ENCODE results near the gene PSME3.
A peak's percentile ranks its signal among the peaks of the same experiment; 100 is the strongest.

Gene PSME3

GRCh38 chr17:42818379-42818778 is 14.8 kb upstream of the PSME3 start:
- no peak for DNase-seq

DNA sequence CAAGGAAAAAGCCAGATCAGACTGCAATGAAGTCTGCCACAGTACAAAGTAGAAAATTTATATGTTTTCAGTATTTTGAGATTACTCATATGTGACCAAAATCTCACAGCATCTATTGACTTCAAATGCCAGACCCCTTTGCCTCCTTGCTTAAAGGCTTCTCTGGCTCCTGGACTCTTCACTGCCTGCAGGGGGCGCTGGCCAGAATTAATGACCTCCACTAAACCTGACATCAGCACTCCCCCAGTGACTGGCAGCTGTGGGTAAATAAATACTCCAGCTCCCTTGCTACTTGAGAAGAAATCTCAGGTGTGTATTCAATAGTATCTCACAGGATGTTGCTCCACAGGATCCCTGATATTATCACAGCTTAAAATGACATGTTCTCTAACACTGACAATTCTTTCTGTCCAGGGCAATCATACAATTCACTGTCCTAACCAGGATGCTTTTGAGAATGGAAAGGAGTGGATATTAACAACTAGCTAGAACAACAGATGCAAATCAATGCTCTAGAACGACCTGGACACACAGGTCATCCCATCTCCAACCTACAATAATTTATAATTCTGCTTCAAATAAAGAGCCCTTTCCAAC is 13.2 kb upstream of the PSME3 start:
- DNase-seq, result peak in 3 of 4 experiments; percentile 17 to 36 (median 24)

DNA sequence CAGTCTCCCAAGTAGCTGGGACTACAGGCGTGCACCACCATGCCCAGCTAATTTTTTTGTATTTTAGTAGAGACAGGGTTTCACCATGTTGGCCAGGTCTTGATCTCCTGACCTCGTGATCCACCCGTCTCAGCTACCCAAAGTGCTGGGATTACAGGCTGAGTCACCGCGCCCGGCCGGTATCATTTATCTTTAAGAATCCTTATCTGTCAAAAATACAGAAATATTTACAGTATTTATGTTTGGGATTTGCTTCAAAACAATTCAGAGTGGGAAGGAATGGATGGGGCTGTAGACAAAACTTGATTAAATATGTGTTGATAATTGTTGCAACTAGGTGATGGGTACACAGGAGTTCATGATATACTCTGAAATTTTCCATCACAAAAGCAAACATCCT is 12.0 kb upstream of the PSME3 start:
- DNase-seq, result no peak

GRCh38 chr17:42827472-42827871 is 5.7 kb upstream of the PSME3 start:
- no peak for DNase-seq

GRCh38 chr17:42830971-42831370 is 2.2 kb upstream of the PSME3 start:
- no peak for DNase-seq

DNA sequence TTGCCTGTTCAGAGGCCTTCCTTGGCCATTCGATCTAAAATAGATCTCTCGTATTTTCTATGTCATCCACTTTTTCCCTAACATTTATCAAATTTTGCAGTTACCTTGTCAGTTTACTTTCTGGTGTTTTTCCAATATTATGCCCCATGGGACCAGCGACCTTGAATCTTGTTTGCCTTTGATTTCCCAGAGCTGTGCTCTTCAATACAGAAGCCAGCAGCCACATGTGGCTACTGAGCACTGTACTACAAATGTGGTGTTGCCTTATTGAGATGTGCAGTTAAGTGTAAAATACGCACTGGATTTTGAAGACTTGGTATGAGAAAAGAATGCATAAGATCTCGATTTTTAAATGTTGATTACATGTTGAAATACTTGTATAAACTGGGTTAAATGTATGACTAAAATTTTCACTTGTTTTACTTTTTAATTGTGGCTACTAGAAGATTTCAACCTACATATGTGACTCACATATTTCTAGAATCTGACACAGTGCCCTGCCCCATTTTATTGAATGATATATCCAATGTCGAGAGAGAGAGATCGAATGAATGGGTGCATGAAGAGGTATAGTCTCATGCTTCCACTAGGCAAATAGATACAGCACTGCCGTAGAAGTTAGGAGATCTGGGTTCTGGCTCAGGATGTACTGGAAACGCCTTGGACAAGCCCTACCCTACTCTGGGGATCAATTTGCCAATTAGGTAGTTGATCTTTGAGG is 824 bp upstream of the PSME3 start:
- DNase-seq, result no peak

DNA sequence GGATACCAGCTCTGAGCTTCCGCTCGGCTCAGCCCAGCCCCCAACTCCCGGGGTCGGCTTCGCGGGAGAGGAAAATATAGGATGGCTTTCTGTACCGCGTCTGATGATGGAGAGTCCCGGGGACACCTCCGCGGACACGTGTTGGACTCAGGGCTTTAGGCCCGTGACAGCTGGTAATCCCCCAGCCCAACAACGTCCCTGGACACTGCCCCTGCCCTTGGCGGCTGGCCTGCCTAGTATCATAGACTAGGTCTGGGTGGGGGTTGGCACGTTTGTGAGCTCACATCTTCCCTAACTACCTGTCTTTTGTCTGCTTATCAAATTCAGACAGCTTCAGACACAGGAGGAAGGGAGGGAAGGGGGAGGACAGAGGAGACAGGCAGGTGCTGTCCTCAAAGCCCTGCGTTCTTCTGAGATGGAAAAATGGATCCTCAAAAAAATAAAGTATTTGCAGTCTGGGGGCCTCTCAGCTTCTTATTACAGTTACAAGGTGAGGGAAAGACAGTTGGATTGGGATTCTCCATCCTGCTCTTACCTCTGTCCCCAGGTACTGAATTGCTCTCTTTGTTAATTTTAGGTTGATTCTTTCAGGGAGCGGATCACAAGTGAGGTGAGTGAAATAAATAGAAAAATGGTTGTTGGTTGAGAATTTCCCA is 698 bp downstream of the PSME3 start:
- no peak for DNase-seq

GRCh38 chr17:42835732-42836131 is 2.5 kb downstream of the PSME3 start:
- DNase-seq, result no peak

DNA sequence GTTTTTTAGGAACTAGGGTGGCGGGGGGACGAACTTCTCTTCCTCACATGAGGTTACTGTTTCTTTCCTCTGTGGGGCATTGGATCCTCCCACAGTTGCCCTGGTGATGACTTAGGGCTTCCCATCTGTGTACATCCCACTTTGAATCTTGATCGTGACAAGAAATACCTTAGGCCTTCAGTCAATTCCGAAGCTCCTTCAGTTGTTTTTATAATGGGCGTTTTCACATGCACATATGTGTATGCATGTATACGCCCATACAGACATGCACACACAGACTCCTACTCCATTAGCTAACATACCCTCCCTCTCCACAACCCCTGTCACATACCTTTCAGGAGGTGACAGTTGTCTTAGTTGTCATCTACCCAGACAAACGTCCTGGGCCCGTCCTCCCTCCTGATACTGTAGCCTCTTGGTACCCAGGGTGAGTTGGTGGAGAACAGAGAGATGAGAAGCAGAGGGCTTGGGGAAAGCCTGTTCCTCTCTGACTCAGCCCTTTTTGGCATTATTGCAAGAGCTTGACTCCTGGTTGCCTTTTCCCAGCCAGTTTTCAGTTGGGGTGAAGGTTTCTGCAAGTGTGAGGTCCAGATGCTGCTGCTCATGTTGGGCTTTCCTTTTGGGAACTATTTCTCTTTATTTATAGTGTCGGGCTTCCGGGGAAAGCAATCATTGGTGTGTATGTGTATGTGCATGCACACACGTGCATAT is 8.9 kb downstream of the PSME3 start:
- DNase-seq, result no peak

GRCh38 chr17:42843358-42843934 is 10.2 kb downstream of the PSME3 start:
- DNase-seq, result no peak

DNA sequence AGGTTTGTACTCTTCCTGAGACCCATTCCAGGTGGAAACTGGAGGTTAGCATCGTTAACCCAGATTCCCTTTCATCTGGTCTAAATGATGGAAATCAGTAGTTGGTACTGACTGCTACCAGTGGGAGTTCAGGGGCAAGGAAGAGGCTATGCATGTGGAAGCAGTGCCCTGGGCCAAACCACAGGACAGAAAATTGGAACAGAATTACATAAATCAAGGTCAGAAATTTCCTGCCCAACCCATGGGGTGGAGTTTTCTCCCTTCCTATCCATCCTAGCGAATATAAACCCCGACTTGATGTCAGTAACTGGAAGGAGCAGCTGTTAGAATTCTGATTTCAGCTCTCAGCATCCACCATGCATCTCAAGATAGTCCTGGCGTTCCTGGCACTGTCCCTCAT is 11.1 kb downstream of the PSME3 start, which contains the start of gene AOC2:
Gene AOC2, plus strand, starts transcription at position 310 of the 400 bp plus-strand sequence. Its CDS starts 47 bp downstream, at position 357.
- no peak for DNase-seq

DNA sequence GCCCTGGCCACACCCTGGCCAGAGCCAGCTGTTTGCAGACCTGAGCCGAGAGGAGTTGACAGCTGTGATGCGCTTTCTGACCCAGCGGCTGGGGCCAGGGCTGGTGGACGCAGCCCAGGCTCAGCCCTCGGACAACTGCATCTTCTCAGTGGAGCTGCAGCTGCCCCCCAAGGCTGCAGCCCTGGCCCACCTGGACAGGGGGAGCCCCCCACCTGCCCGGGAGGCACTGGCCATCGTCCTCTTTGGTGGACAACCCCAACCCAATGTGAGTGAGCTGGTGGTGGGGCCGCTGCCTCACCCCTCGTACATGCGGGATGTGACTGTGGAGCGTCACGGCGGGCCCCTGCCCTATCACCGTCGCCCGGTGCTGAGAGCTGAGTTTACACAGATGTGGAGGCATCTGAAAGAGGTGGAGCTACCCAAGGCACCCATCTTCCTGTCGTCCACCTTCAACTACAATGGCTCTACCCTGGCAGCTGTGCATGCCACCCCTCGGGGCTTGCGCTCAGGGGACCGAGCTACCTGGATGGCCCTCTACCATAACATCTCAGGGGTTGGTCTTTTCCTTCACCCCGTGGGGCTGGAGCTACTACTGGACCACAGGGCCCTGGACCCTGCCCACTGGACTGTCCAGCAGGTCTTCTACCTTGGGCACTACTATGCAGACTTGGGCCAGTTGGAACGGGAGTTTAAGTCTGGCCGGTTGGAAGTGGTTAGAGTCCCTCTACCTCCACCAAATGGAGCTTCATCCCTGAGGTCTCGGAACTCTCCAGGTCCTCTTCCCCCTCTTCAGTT is 11.8 kb downstream of the PSME3 start:
- DNase-seq, result no peak

DNA sequence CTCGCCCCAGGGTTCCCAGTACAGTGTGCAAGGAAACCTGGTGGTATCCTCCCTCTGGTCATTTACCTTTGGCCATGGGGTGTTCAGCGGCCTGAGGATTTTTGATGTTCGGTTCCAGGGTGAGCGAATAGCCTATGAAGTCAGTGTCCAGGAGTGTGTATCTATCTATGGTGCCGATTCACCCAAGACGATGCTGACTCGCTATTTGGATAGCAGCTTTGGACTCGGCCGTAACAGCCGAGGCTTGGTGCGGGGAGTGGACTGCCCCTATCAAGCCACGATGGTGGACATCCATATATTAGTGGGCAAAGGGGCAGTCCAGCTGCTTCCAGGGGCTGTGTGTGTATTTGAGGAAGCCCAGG is 12.3 kb downstream of the PSME3 start:
- DNase-seq, result no peak

DNA sequence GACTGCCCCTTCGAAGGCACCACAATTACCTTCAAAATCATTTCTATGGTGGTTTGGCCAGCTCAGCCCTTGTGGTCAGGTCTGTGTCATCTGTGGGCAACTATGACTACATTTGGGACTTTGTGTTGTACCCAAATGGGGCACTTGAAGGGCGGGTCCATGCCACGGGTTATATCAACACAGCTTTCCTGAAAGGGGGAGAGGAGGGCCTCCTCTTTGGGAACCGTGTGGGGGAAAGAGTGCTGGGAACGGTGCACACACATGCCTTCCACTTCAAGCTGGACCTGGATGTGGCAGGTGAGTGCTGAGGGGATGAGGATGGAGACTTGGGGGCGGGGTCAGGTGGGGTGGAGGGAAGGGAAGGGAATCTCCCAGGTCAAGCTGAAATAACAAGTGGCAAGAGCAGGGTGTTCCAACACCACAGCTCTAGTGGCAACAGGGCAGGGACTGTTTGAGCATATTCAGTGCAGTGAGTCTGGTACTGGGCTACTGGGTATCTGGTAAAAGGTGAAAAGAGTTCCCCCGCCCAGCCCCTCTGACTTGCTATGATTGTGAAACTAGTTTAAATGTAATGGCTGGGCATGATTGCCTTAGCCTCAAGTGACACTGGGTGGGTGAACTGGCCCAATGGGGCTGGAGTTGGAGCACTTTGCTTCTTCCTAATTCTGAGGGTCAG is 12.9 kb downstream of the PSME3 start:
- no peak for DNase-seq

- no peak for DNase-seq
Observed at GRCh38 chr17:42846594-42847280, 13.5 kb downstream of the PSME3 start.

DNA sequence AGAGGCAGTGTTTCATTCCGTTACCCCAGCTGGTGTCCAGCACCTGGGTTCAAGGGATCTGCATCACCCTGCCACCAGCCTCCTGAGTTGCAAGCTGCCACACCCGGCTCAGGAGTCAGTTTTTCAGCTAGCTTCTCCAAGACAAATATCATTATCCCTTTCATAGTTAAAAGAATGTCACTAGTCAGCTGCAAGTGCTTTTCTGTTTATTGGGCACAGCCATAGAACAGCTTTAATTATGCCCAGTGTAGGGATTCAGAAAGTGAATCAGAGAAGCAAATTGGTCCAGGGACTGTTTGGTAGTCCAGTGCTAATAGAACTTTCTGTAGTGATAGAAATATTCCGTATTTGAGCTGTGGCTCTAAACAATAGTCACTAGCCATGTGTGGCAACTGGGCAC is 14.9 kb downstream of the PSME3 start:
- no peak for DNase-seq

GRCh38 chr17:42849031-42849430 is 15.8 kb downstream of the PSME3 start:
- DNase-seq, result no peak

GRCh38 chr17:42849451-42850181 is 16.4 kb downstream of the PSME3 start:
- DNase-seq, result no peak

GRCh38 chr17:42850954-42851353 is 17.8 kb downstream of the PSME3 start, which contains the start of gene AOC3:
Gene AOC3, plus strand, starts transcription at chr17:42851199. Its CDS starts 145 bp downstream, at chr17:42851344.
- no peak for DNase-seq

Measured in activated naive CD4-positive, alpha-beta T cell (primary cell).